Glutamatergic neuron (in vitro differentiated cells): ENCODE data around the gene SLC36A3. TPM values are rescaled to one million over a fixed set of nuclear protein-coding genes. Genes with fewer than 3 reads are reported as not detected.

Experiments
- DNase-seq: peaks from one replicate; pipeline ENCODE4 v3.0.0; 2022
- H3K27ac Mint-ChIP-seq: one replicate; pipeline ENCODE4 v1.8.0; 2020; ENCODE audit warnings: mild to moderate bottlenecking, mixed read lengths, inconsistent platforms; ENCODE audit not compliant: unreplicated experiment
- H3K27me3 Mint-ChIP-seq: one replicate; pipeline ENCODE4 v1.8.0; 2020; ENCODE audit warnings: mild to moderate bottlenecking, moderate library complexity, mixed read lengths, inconsistent platforms; ENCODE audit not compliant: unreplicated experiment
- H3K36me3 Mint-ChIP-seq: one replicate; pipeline ENCODE4 v1.8.0; 2020; ENCODE audit warnings: mild to moderate bottlenecking, mixed read lengths, inconsistent platforms; ENCODE audit not compliant: unreplicated experiment
- H3K4me1 Mint-ChIP-seq: one replicate; pipeline ENCODE4 v1.8.0; 2020; ENCODE audit warnings: mild to moderate bottlenecking, low read depth, mixed read lengths, inconsistent platforms; ENCODE audit not compliant: unreplicated experiment
- H3K4me3 Mint-ChIP-seq: one replicate; pipeline ENCODE4 v1.8.0; 2020; ENCODE audit warnings: mild to moderate bottlenecking, mixed read lengths, inconsistent platforms; ENCODE audit not compliant: unreplicated experiment
- H3K9me3 Mint-ChIP-seq: one replicate; pipeline ENCODE4 v1.8.0; 2020; ENCODE audit warnings: mild to moderate bottlenecking, moderate library complexity, mixed read lengths, inconsistent platforms; ENCODE audit not compliant: unreplicated experiment
- CTCF ChIP-seq: fragments of 200-600 bp; sonication (generic); IDR thresholded peaks from one replicate; pipeline ENCODE4 v1.5.0; 2021; ENCODE audit not compliant: partially characterized antibody, unreplicated experiment
- total RNA-seq: library from RNA; stranded (reverse); fragmentation: NEBNext Ultra II Directional; extraction: Animal tissue kit (Norgen Biotek cat#: 25700); gene quantifications from one replicate; pipeline ENCODE4 v1.2.1, GENCODE V29; 2021; ENCODE audit not compliant: unreplicated experiment

SLC36A3 gene
- total RNA-seq, 1 donor from 2014 or later = not detected

GRCh38 chr5:151328734-151329133, 25.2 kb upstream of the SLC36A3 start:
- no peak for TF ChIP-seq CTCF
- Mint-ChIP-seq H3K4me3 (no peak overlapping the region), H3K9me3 (no peaks in the 10 kb centered on the region), H3K27ac (no peak overlapping the region), H3K4me1 (no peaks in the 10 kb centered on the region), H3K36me3 (no peaks in the 10 kb centered on the region), H3K27me3 (peaks cover 1% of the 10 kb centered on the region)
- no peak for DNase-seq

- no peak for DNase-seq
- Mint-ChIP-seq H3K9me3 (peaks cover 4% of the 10 kb centered on the region), H3K4me1 (no peaks in the 10 kb centered on the region), H3K27me3 (no peaks in the 10 kb centered on the region), H3K36me3 (no peaks in the 10 kb centered on the region), H3K4me3 (no peak overlapping the region), H3K27ac (no peak overlapping the region)
- no peak for TF ChIP-seq CTCF
Measured at GRCh38 chr5:151327585-151327984, 24.0 kb upstream of the SLC36A3 start.

GRCh38 chr5:151326266-151326665, 22.7 kb upstream of the SLC36A3 start:
- H3K27ac Mint-ChIP-seq = no peak overlapping the region
- DNase-seq = no peak
- no peaks in the 10 kb centered on the region for H3K36me3 Mint-ChIP-seq
- no peaks in the 10 kb centered on the region for H3K4me1 Mint-ChIP-seq
- peaks cover 4% of the 10 kb centered on the region for H3K9me3 Mint-ChIP-seq
- H3K4me3 Mint-ChIP-seq = no peak overlapping the region
- no peaks in the 10 kb centered on the region for H3K27me3 Mint-ChIP-seq
- TF ChIP-seq CTCF = no peak

- H3K4me3 Mint-ChIP-seq = no peak overlapping the region
- H3K27ac Mint-ChIP-seq = no peak overlapping the region
- TF ChIP-seq CTCF = no peak
- H3K27me3 Mint-ChIP-seq = no peaks in the 10 kb centered on the region
- no peaks in the 10 kb centered on the region for H3K36me3 Mint-ChIP-seq
- H3K9me3 Mint-ChIP-seq = peaks cover 4% of the 10 kb centered on the region
- H3K4me1 Mint-ChIP-seq = peaks cover 5% of the 10 kb centered on the region
- DNase-seq = no peak
Measured at GRCh38 chr5:151320481-151320880, 16.9 kb upstream of the SLC36A3 start.

- no peak overlapping the region for H3K4me3 Mint-ChIP-seq
- H3K4me1 Mint-ChIP-seq = peaks cover 5% of the 10 kb centered on the region
- no peak for TF ChIP-seq CTCF
- no peaks in the 10 kb centered on the region for H3K27me3 Mint-ChIP-seq
- H3K36me3 Mint-ChIP-seq = no peaks in the 10 kb centered on the region
- no peak for DNase-seq
- H3K27ac Mint-ChIP-seq = no peak overlapping the region
- peaks cover 4% of the 10 kb centered on the region for H3K9me3 Mint-ChIP-seq
Measured at GRCh38 chr5:151318850-151319732, 15.5 kb upstream of the SLC36A3 start.
